Measurements from ENCODE around the gene EXOSC5. TPM values are rescaled to one million over a fixed set of nuclear protein-coding genes. Genes with fewer than 3 reads are reported as not detected.

Gene EXOSC5
- total and polyA plus RNA-seq, 10 of the 15 experiments (the other 5 are each of a cell fraction or from before 2014, with no cell fraction given), result 15.8 to 123 (median 52.7) TPM

DNA sequence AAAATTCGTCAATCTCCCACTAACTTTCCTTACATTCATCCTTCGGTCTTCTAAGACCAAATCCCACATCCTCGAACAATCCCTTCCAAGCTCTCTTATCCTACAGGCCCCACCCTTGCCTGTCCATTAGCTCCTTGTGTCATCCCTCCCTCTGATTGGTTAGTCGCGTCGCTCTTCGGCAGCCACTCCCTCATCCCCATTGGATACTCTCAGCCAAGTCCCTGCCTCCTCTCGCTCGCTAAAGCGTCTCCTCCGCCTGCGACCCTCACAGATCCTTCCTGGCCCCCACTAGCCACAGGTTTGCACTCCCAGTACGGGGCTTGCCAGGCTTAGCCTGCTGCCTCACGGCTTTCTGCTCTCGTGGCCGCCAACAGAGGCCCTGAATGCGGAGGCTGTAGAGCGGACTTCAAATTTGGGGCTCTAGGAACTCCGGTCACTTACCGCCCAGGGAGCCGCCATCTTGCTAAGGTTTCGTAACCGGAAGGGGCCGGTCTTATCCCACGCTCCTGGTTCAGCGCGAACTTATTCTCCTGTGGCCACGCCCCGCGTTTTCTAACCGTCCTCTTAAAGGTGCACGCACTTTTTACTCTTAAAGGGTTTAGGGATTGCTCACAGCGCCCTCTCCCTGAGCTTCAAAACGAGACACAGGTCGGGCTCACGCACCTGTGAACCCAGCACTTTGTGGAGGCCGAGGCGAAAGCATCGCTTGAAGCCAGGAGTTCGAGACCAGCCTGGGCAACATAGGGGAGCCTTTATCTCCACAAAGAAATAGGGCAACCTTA, 42.5 kb upstream of the EXOSC5 start, which contains the start of gene DMAC2 (continued):
- TF ChIP-seq ZNF274 (IDR thresholded peaks at IDR 0.05; ENCODE audit: insufficient read depth, insufficient read length), result no peak
- TF ChIP-seq CBFB (IDR thresholded peaks at IDR 0.05; ENCODE audit: low read depth), result no peak
- no peak for TF ChIP-seq EP300 (IDR thresholded peaks at IDR 0.05; ENCODE audit: borderline replicate concordance in 1 of 2, control insufficient read depth in 1 of 2, low read depth in 2 of 2, low read length in 2 of 2)
- peak; percentile 90; the same call in 1 of the 2 replicates for TF ChIP-seq ZNF217 (IDR thresholded peaks at IDR 0.05)
- no peak for TF ChIP-seq SUPT20H (IDR thresholded peaks at IDR 0.05; ENCODE audit: borderline replicate concordance, control insufficient read depth, low read depth, low read length)

DNA sequence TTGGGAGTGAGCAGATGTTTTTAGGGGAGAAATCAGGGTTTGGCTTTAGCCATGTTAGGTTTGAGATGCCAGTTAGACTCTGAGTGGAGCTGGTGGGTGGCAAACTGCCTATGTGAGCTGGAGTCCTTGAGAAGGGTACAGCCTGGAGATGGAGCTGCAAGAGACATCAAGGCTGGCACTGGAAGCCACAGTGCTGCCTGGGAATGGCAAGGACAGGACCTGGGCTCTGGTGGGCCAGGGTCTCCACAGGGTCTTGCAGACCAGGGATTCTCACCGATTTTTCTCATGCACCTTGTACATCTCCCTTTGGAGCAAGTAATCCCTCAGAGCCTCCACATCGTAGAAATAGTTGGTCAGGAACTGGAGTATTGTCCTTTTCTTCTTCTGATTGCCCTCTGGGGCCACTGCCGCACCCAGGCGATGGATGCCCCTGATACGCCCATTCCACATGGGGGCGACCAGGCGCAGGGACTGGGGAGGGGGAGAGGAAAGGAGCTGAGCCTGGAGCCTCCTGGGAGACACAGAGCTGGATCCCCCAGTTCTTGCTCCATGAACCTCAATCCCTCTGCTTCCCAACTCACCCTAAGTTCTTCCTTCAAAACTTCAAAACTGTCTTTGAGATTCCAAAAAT, 40.9 kb upstream of the EXOSC5 start:
- intact Hi-C loops (cut with micrococcal nuclease; ENCODE audit: unreplicated experiment) (loop anchor here (5.0 kb wide), 1 partner anchor 236 kb away; no protein-coding TSS in a partner anchor), in situ Hi-C loops (cut with MboI) (no loop called here)
- ATAC-seq, result no peak
- no peak for DNase-seq (ENCODE audit: low read depth, low spot score)
- Histone ChIP-seq H4K20me1 (ENCODE audit: control insufficient read depth, insufficient read depth) (no peaks in the 10 kb centered on the region), H3K36me3 (ENCODE audit: control insufficient read depth in 2 of 2, insufficient read depth in 2 of 2, low read length in 1 of 2) (peaks cover 2% of the 10 kb centered on the region in 2 experiments; a peak in 3 of 4 replicates), H3K27me3 (replicated peaks in 1 of 2; ENCODE audit: control insufficient read depth in 2 of 2, insufficient read depth in 2 of 2, low read length in 1 of 2) (no peaks in the 10 kb centered on the region), H3K4me3 (no peak overlapping the region), H3K4me2 (ENCODE audit: control insufficient read depth, insufficient read depth) (no peak overlapping the region; the same call in 1 of the 2 replicates), H3K79me2 (ENCODE audit: control insufficient read depth, insufficient read depth, low read length) (peaks cover 2% of the 10 kb centered on the region), H3K4me1 (ENCODE audit: control insufficient read depth, insufficient read depth, low read length) (no peaks in the 10 kb centered on the region), H3K27ac (ENCODE audit: control insufficient read depth, insufficient read depth) (no peak overlapping the region), H3K9me3 (replicated peaks; ENCODE audit: control insufficient read depth, insufficient read depth, low read length) (no peaks in the 10 kb centered on the region), H3K9ac (ENCODE audit: control insufficient read depth, insufficient read depth, low read length) (no peak overlapping the region), H2AFZ (ENCODE audit: control insufficient read depth, low read depth, low read length) (no peak overlapping the region)
- no TSS peak for BruUV-seq (replicated peaks)
- no peak for FAIRE-seq
- ChIA-PET POLR2A (interaction anchor here (0.5 to 0.6 kb wide), 2 partner anchors 84 to 304 kb away, joined by 3 to 5 read pairs; no protein-coding TSS in a partner anchor), SMC1A (ENCODE audit: uncharacterized antibody, unreplicated experiment) (interaction anchor here (0.7 to 1.2 kb wide), 2 partner anchors 11 to 28 kb away, joined by 3 to 4 read pairs; no protein-coding TSS in a partner anchor), RAD21 (ENCODE audit: unreplicated experiment) (interaction anchor here (1.2 kb wide), 1 partner anchor 9 kb away, joined by 4 read pairs; no protein-coding TSS in a partner anchor), CTCF (interaction anchor here (0.7 to 3.3 kb wide), 4 partner anchors 9 to 131 kb away, joined by 3 to 19 read pairs (median 4); no protein-coding TSS in a partner anchor)
- 95% methylated on average over 7 of the region's 7 CpGs for WGBS (ENCODE audit: insufficient coverage, insufficient replicate concordance, low lambda C conversion rate, missing lambda C conversion rate)
- TF ChIP-seq, protein P1, sequence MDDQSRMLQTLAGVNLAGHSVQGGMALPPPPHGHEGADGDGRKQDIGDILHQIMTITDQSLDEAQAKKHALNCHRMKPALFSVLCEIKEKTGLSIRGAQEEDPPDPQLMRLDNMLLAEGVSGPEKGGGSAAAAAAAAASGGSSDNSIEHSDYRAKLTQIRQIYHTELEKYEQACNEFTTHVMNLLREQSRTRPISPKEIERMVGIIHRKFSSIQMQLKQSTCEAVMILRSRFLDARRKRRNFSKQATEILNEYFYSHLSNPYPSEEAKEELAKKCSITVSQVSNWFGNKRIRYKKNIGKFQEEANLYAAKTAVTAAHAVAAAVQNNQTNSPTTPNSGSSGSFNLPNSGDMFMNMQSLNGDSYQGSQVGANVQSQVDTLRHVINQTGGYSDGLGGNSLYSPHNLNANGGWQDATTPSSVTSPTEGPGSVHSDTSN (IDR thresholded peaks at IDR 0.05; ENCODE audit: insufficient replicate concordance, low read depth, low read length), result no peak
- TF ChIP-seq RCOR1 (conservative IDR thresholded peaks at IDR 0.05; ENCODE audit: low read depth, low read length) (no peak), NR2C2 (IDR thresholded peaks at IDR 0.05; ENCODE audit: borderline replicate concordance, control insufficient read depth, insufficient read length, low read depth) (no peak), ZNF24 (IDR thresholded peaks at IDR 0.05) (no peak), ETV6 (conservative IDR thresholded peaks at IDR 0.05 in 1 of 2, IDR thresholded peaks at IDR 0.05 in 1 of 2; ENCODE audit: borderline replicate concordance in 1 of 2, low read depth in 1 of 2) (no peak), NFYA (IDR thresholded peaks at IDR 0.05; ENCODE audit: borderline replicate concordance, low read depth, low read length) (no peak), IRF5 (IDR thresholded peaks at IDR 0.05; ENCODE audit: borderline replicate concordance) (no peak), SUPT20H (IDR thresholded peaks at IDR 0.05; ENCODE audit: borderline replicate concordance, control insufficient read depth, low read depth, low read length) (no peak), JUNB (IDR thresholded peaks at IDR 0.05) (no peak)
- TF ChIP-seq, protein P2, sequence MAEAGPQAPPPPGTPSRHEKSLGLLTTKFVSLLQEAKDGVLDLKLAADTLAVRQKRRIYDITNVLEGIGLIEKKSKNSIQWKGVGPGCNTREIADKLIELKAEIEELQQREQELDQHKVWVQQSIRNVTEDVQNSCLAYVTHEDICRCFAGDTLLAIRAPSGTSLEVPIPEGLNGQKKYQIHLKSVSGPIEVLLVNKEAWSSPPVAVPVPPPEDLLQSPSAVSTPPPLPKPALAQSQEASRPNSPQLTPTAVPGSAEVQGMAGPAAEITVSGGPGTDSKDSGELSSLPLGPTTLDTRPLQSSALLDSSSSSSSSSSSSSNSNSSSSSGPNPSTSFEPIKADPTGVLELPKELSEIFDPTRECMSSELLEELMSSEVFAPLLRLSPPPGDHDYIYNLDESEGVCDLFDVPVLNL (IDR thresholded peaks at IDR 0.05; ENCODE audit: low read depth, low read length), result no peak

Measured in GM12878 (cell line).